Dedifferentiated amniotic fluid mesenchymal stem cell (primary cell): ENCODE data around the gene CHIT1.

Experiments
- DNase-seq: peaks from one replicate; pipeline ENCODE4 v3.0.0-alpha.2; 2016; ENCODE audit errors: extremely low spot score

The CHIT1 gene

GRCh38 chr1:203217139-203217655, 12.3 kb downstream of the CHIT1 start:
- no peak for DNase-seq

- DNase-seq = peak; percentile 51
Measured at GRCh38 chr1:203216274-203217138, 13.0 kb downstream of the CHIT1 start.

- no peak for DNase-seq
Measured at GRCh38 chr1:203215573-203215972, 13.9 kb downstream of the CHIT1 start.

- DNase-seq = no peak
Measured at GRCh38 chr1:203214871-203215270, 14.6 kb downstream of the CHIT1 start.

GRCh38 chr1:203213126-203213525, 16.3 kb downstream of the CHIT1 start:
- DNase-seq = no peak

GRCh38 chr1:203211812-203212211, 17.7 kb downstream of the CHIT1 start:
- DNase-seq = no peak

GRCh38 chr1:203210988-203211387, 18.5 kb downstream of the CHIT1 start:
- DNase-seq = no peak

GRCh38 chr1:203210350-203210749, 19.1 kb downstream of the CHIT1 start:
- no peak for DNase-seq

GRCh38 chr1:203208181-203208580, 21.3 kb downstream of the CHIT1 start:
- DNase-seq = no peak

- no peak for DNase-seq
Measured at GRCh38 chr1:203207751-203208150, 21.7 kb downstream of the CHIT1 start.

GRCh38 chr1:203206129-203206687, 23.3 kb downstream of the CHIT1 start:
- no peak for DNase-seq

- DNase-seq = no peak
Measured at GRCh38 chr1:203204756-203205155, 24.7 kb downstream of the CHIT1 start.

- DNase-seq = peak; percentile 81
Measured at GRCh38 chr1:203202431-203203245, 26.8 kb downstream of the CHIT1 start.

- no peak for DNase-seq
Measured at GRCh38 chr1:203201516-203202205, 27.8 kb downstream of the CHIT1 start.

- DNase-seq = no peak
Measured at GRCh38 chr1:203200916-203201315, 28.6 kb downstream of the CHIT1 start.

- peak; percentile 20 for DNase-seq
Measured at GRCh38 chr1:203199816-203200571, 29.5 kb downstream of the CHIT1 start.

GRCh38 chr1:203199481-203199815, 30.0 kb downstream of the CHIT1 start:
- DNase-seq = no peak

GRCh38 chr1:203199002-203199401, 30.5 kb downstream of the CHIT1 start:
- no peak for DNase-seq

GRCh38 chr1:203197625-203198024, 31.8 kb downstream of the CHIT1 start:
- DNase-seq = peak; percentile 52

- DNase-seq = no peak
Measured at GRCh38 chr1:203196371-203196770, 33.1 kb downstream of the CHIT1 start.

- no peak for DNase-seq
Measured at GRCh38 chr1:203190949-203191348, 38.5 kb downstream of the CHIT1 start.
